Measurements from ENCODE around the gene EHBP1L1. TPM values are rescaled to one million over a fixed set of nuclear protein-coding genes. Genes with fewer than 3 reads are reported as not detected.
"Not testable (repeated sequence)": the region's sequence is repeated elsewhere in the genome, so short reads cannot be mapped to it uniquely, and the experiment has no call there.

Gene EHBP1L1
- total RNA-seq, 1 donor from 2014 or later, result 42.6 TPM

- TF ChIP-seq CTCF (IDR thresholded peaks at IDR 0.05), result no peak
- Mint-ChIP-seq H3K27me3 (ENCODE audit: unreplicated experiment) (no peaks in the 10 kb centered on the region), H3K4me3 (ENCODE audit: unreplicated experiment) (no peak overlapping the region), H3K9me3 (ENCODE audit: unreplicated experiment) (no peaks in the 10 kb centered on the region), H3K36me3 (ENCODE audit: unreplicated experiment) (peaks cover 4% of the 10 kb centered on the region), H3K27ac (ENCODE audit: unreplicated experiment) (no peak overlapping the region), H3K4me1 (ENCODE audit: unreplicated experiment) (peaks cover 47% of the 10 kb centered on the region)
- no peak for DNase-seq (ENCODE audit: extremely low spot score, unreplicated experiment)
Observed at GRCh38 chr11:65563601-65564000, 12.3 kb upstream of the EHBP1L1 start.

- not testable (repeated sequence) for H3K36me3 Mint-ChIP-seq (ENCODE audit: unreplicated experiment); DNase-seq (ENCODE audit: extremely low spot score, unreplicated experiment)
- peaks cover 43% of the 10 kb centered on the region for H3K4me1 Mint-ChIP-seq (ENCODE audit: unreplicated experiment)
Observed at GRCh38 chr11:65564879-65565559, 10.8 kb upstream of the EHBP1L1 start.

GRCh38 chr11:65565624-65566453, 10.0 kb upstream of the EHBP1L1 start:
- no peak for TF ChIP-seq CTCF (IDR thresholded peaks at IDR 0.05)
- no peak overlapping the region for H3K4me3 Mint-ChIP-seq (ENCODE audit: unreplicated experiment)
- peaks cover 8% of the 10 kb centered on the region for H3K36me3 Mint-ChIP-seq (ENCODE audit: unreplicated experiment)
- no peaks in the 10 kb centered on the region for H3K9me3 Mint-ChIP-seq (ENCODE audit: unreplicated experiment)
- H3K4me1 Mint-ChIP-seq (ENCODE audit: unreplicated experiment), result peaks cover 40% of the 10 kb centered on the region
- no peaks in the 10 kb centered on the region for H3K27me3 Mint-ChIP-seq (ENCODE audit: unreplicated experiment)
- DNase-seq (ENCODE audit: extremely low spot score, unreplicated experiment), result no peak
- no peak overlapping the region for H3K27ac Mint-ChIP-seq (ENCODE audit: unreplicated experiment)

More at GRCh38 chr11:65564879-65565559, 10.8 kb upstream of the EHBP1L1 start:
- H3K4me3 Mint-ChIP-seq (ENCODE audit: unreplicated experiment); H3K9me3 Mint-ChIP-seq (ENCODE audit: unreplicated experiment); H3K27me3 Mint-ChIP-seq (ENCODE audit: unreplicated experiment); H3K27ac Mint-ChIP-seq (ENCODE audit: unreplicated experiment): not testable (repeated sequence)

GRCh38 chr11:65569164-65569972, 6.5 kb upstream of the EHBP1L1 start:
- Mint-ChIP-seq H3K4me1 (ENCODE audit: unreplicated experiment) (peaks cover 49% of the 10 kb centered on the region), H3K27me3 (ENCODE audit: unreplicated experiment) (no peaks in the 10 kb centered on the region), H3K9me3 (ENCODE audit: unreplicated experiment) (no peaks in the 10 kb centered on the region), H3K4me3 (ENCODE audit: unreplicated experiment) (peak overlapping the region; percentile 97), H3K27ac (ENCODE audit: unreplicated experiment) (peak overlapping the region; percentile 96), H3K36me3 (ENCODE audit: unreplicated experiment) (peaks cover 8% of the 10 kb centered on the region)
- TF ChIP-seq CTCF (IDR thresholded peaks at IDR 0.05), result no peak
- DNase-seq (ENCODE audit: extremely low spot score, unreplicated experiment), result no peak

GRCh38 chr11:65569973-65570918, 5.6 kb upstream of the EHBP1L1 start, which contains the start of gene ZNRD2:
Gene ZNRD2, plus strand, starts transcription at chr11:65570477. Its CDS starts 15 bp downstream, at chr11:65570492.
- TF ChIP-seq CTCF (IDR thresholded peaks at IDR 0.05), result peak; percentile 63
- Mint-ChIP-seq H3K36me3 (ENCODE audit: unreplicated experiment) (peaks cover 8% of the 10 kb centered on the region), H3K9me3 (ENCODE audit: unreplicated experiment) (no peaks in the 10 kb centered on the region)

More at GRCh38 chr11:65569973-65570918, 5.6 kb upstream of the EHBP1L1 start, which contains the start of gene ZNRD2:
- peak; percentile 99 for DNase-seq (ENCODE audit: extremely low spot score, unreplicated experiment)
- Mint-ChIP-seq H3K4me1 (ENCODE audit: unreplicated experiment) (peaks cover 56% of the 10 kb centered on the region), H3K27me3 (ENCODE audit: unreplicated experiment) (no peaks in the 10 kb centered on the region), H3K4me3 (ENCODE audit: unreplicated experiment) (peak within 1 kb of the TSS; percentile 97), H3K27ac (ENCODE audit: unreplicated experiment) (peak within 1 kb of the TSS; percentile 96)

Data from osteocyte (in vitro differentiated cells).